Fibroblast of lung (primary cell): ENCODE measurements around the gene MDFI.

Experiments used
- EZH2 ChIP-seq: IDR thresholded peaks from 2 replicates; pipeline ENCODE4 v1.5.1; 2012; ENCODE audit warnings: low read length, control low read depth, mild to moderate bottlenecking; ENCODE audit errors: missing control alignments
- TF ChIP-seq, protein P1 (sequence below), 2 donors: IDR thresholded peaks in 1 of 2; conservative IDR thresholded peaks in 1 of 2; 1 replicate in 1 of 2; 2 replicates in 1 of 2; pipeline ENCODE4 v1.5.1; 2011 to 2012; ENCODE audit warnings: low read length in 2 of 2, control low read depth in 1 of 2, inconsistent platforms in 1 of 2, low read depth in 1 of 2, mild to moderate bottlenecking in 1 of 2

DNA sequence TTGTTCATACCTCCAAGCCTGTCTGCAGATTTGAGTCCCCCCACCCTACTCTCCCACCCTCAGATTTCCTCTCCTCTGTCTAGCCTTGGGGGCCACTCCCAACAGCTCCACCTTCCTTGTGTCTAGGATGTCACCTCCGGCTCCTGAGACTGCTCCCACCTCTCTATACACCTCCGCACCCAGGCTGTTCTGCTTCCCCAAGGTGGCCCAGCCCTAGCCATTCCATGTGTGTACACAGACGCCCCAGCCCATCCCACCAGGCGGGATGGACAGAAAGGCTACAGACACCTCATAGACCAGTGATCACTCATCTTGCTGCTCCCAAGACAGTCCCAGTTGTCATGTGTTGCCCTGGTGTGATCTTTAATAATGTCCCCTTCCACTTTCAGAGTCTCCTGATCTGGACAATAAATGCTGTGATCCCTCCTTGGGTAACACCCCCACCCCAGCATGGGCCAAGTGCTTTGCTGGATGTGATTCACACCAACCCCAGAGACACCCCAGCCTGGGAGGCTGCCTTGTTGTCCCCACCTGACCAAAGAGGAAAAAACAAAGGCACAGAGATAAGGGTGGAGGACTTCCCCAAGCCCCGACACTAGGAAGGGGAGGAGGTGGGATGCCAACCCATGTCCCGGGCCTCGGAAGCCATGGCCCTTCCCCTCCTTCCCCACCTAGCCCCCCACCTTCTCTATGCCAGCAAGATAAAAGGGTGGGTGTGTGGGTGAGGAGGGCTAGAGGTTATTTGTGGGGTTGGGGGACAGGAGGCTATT lies 36.1 kb downstream of the MDFI start:
- TF ChIP-seq, protein P1, sequence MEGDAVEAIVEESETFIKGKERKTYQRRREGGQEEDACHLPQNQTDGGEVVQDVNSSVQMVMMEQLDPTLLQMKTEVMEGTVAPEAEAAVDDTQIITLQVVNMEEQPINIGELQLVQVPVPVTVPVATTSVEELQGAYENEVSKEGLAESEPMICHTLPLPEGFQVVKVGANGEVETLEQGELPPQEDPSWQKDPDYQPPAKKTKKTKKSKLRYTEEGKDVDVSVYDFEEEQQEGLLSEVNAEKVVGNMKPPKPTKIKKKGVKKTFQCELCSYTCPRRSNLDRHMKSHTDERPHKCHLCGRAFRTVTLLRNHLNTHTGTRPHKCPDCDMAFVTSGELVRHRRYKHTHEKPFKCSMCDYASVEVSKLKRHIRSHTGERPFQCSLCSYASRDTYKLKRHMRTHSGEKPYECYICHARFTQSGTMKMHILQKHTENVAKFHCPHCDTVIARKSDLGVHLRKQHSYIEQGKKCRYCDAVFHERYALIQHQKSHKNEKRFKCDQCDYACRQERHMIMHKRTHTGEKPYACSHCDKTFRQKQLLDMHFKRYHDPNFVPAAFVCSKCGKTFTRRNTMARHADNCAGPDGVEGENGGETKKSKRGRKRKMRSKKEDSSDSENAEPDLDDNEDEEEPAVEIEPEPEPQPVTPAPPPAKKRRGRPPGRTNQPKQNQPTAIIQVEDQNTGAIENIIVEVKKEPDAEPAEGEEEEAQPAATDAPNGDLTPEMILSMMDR (conservative IDR thresholded peaks at IDR 0.05 in 1 of 2, IDR thresholded peaks at IDR 0.05 in 1 of 2; ENCODE audit: low read depth in 1 of 2, low read length in 2 of 2), result no peak
- no peak for TF ChIP-seq EZH2
